Heart right ventricle (tissue), 16 donors: ENCODE results near the gene HPN. TPM values are rescaled to one million over a fixed set of nuclear protein-coding genes. Genes with fewer than 3 reads are reported as not detected.
A peak's percentile ranks its signal among the peaks of the same experiment; 100 is the strongest.

ENCODE experiments used
- ATAC-seq, 8 donors: fragments of 200-7000 bp; cut with Tn5 transposase; one replicate each; pipeline ENCODE4 v1.9.1; 2020; ENCODE audit warnings: mild to moderate bottlenecking in 8 of 8, moderate library complexity in 8 of 8, moderate number of reproducible peaks in 1 of 8
- DNase-seq, 2 donors: peaks; one replicate each; pipeline ENCODE4 v3.0.0-alpha.2; 2020
- H3K27ac ChIP-seq, 10 donors: fragments of 200-600 bp; sonication (generic) in 2 of 10; one replicate each; pipeline versions ENCODE4 v1.5.0 to v1.8.0; 2020 to 2022; ENCODE audit warnings: mild to moderate bottlenecking in 3 of 10
- H3K27me3 ChIP-seq, 7 donors: fragments of 200-600 bp; one replicate each; pipeline ENCODE4 v1.8.0; 2021 to 2022; ENCODE audit warnings: mild to moderate bottlenecking in 2 of 7
- H3K36me3 ChIP-seq, 9 donors: fragments of 200-600 bp; sonication (generic) in 1 of 9; one replicate each; pipeline versions ENCODE4 v1.5.0 to v1.8.0; 2020 to 2022; ENCODE audit warnings: mild to moderate bottlenecking in 2 of 9
- H3K4me1 ChIP-seq, 9 donors: fragments of 200-600 bp; sonication (generic) in 1 of 9; one replicate each; pipeline versions ENCODE4 v1.5.0 to v1.8.0; 2020 to 2022; ENCODE audit warnings: mild to moderate bottlenecking in 4 of 9
- H3K4me3 ChIP-seq, 10 donors: fragments of 200-600 bp; sonication (generic) in 2 of 10; one replicate each; pipeline versions ENCODE4 v1.5.0 to v1.8.0; 2020 to 2022; ENCODE audit warnings: mild to moderate bottlenecking in 7 of 10, moderate library complexity in 2 of 10
- H3K9me3 ChIP-seq, 11 donors: fragments of 200-600 bp in 10 of 11; sonication (generic) in 2 of 11; one replicate each; pipeline versions ENCODE4 v1.5.0 to v1.8.0; 2013 to 2022; ENCODE audit warnings: mild to moderate bottlenecking in 2 of 11, control low read depth in 1 of 11, moderate library complexity in 1 of 11
- WGBS, 2 donors: extraction: QIAGEN DNeasy Blood & Tissue Kit; methylation state at CpG; one replicate each; pipeline ENCODE4 v1.1.7; 2013; ENCODE audit warnings: inconsistent platforms in 1 of 2; 5-methylcytosine and 5-hydroxymethylcytosine counted together
- intact Hi-C, 10 donors: fragments of 100-400 bp; cut with DNase I; formaldehyde crosslinking; loops; one replicate each; pipeline versions ENCODE4 v1.11.1 to v1.14.2; 2022
- polyA plus RNA-seq, 2 donors: library from polyadenylated mRNA; stranded (reverse); fragments of 200-250 nt; gene quantifications; one replicate each; pipeline ENCODE4 v1.2.3, GENCODE V29; 2013
- total RNA-seq, 10 donors: library from RNA; stranded (reverse); fragmentation: NEBNext Ultra II Directional in 3 of 10; extraction: Animal tissue kit (Norgen Biotek cat#: 25700) in 3 of 10; gene quantifications; one replicate each; pipeline versions ENCODE4 v1.2.1 to v1.2.4, GENCODE V29; 2021 to 2023
- TF ChIP-seq, protein P1 (sequence below), 9 donors: fragments of 200-600 bp; sonication (generic) in 2 of 9; IDR thresholded peaks; one replicate each; pipeline versions ENCODE4 v1.5.0 to v1.8.0; 2021 to 2022; ENCODE audit warnings: antibody characterized with exemption in 9 of 9, mild to moderate bottlenecking in 5 of 9, moderate library complexity in 1 of 9
- donor health status: Arrhythmogenic right ventricular cardiomyopathy.
- donor health status: ischemic (EF 13 %, LVEDD 7.1; RV severe dilation, severe dysfunction).
- donor health status: healthy with polysubstance abuse.
- donor health status: DM: no; HTN: yes; CAD: no.
- donor health status: DM: no; HTN: no; CAD: no.
- donor health status: ischemic (EF 25% LVEDD 6.9; RV normal size, moderate dysfunction).
- donor health status: ischemic (EF 25% LVEDD 5.7; RV mildly dilated, moderate dysfunction).
- donor health status: healthy.
- donor health status: DM: yes; HTN: yes; CAD: no.
- donor health status: Ischemic cardiomyopathy.
- donor health status: ischemic (EF 35%, LVEDD 5.7; RV mildly dilated, moderate dysfunction).
- donor health status: nonischemic (EF 11% LVEDD 7.7; RV severe dilation, severe dysfunction).
- donor health status: DM: yes; HTN: yes; CAD: no.
- donor health status: PGD.
- donor health status: ischemic (EF 29% LVEDD 5.4; RV normal size, mild dysfunction).
- donor health status: nonischemic (EF 23%, LVEDD 6.1; RV moderate dilation, normal function).

HPN gene
- total and polyA plus RNA-seq, 12 donors: 1.4 to 13.1 (median 4.0) TPM

- WGBS, 2 donors: 69 to 70% methylated on average over 10 of the region's 10 CpGs
- TF ChIP-seq, protein P1, sequence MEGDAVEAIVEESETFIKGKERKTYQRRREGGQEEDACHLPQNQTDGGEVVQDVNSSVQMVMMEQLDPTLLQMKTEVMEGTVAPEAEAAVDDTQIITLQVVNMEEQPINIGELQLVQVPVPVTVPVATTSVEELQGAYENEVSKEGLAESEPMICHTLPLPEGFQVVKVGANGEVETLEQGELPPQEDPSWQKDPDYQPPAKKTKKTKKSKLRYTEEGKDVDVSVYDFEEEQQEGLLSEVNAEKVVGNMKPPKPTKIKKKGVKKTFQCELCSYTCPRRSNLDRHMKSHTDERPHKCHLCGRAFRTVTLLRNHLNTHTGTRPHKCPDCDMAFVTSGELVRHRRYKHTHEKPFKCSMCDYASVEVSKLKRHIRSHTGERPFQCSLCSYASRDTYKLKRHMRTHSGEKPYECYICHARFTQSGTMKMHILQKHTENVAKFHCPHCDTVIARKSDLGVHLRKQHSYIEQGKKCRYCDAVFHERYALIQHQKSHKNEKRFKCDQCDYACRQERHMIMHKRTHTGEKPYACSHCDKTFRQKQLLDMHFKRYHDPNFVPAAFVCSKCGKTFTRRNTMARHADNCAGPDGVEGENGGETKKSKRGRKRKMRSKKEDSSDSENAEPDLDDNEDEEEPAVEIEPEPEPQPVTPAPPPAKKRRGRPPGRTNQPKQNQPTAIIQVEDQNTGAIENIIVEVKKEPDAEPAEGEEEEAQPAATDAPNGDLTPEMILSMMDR (IDR thresholded peaks at IDR 0.05): no peak
- DNase-seq (no peak), ATAC-seq (peak in 1 of 8 donors; percentile 20)
- Histone ChIP-seq H3K4me1 (no peaks in the 10 kb centered on the region), H3K36me3 (no peaks in the 10 kb centered on the region), H3K9me3 (peaks cover 0 to 11% (median 6%) of the 10 kb centered on the region in 11 donors), H3K27me3 (peaks cover 0 to 7% (median 0%) of the 10 kb centered on the region in 7 donors), H3K27ac (no peak overlapping the region), H3K4me3 (no peak overlapping the region)
- intact Hi-C loops: no loop called here
Measured at GRCh38 chr19:35073516-35073915, 32.0 kb downstream of the HPN start.

DNA sequence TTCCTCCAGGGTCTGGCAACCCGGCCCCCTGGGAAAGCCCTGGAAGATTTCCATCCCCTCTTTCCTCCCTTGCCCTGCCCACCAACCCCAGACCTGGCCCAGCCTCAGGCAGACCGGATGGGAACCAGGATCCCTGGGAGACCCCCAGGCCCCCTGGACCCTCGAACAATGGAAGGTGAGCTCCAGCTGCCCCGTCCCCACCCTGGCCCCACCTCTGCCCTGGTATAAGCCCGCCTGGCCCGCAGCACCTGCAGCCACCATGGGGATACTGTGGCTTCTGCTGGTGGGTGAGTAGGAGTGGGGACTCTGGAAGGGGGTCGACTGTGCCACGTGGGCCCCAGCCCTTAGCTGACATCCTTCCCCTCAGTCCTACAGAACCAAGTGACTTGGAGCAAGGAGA lies 32.4 kb downstream of the HPN start:
- intact Hi-C loops: no loop called here
- DNase-seq: no peak
- TF ChIP-seq, protein P1 (IDR thresholded peaks at IDR 0.05): no peak

GRCh38 chr19:35074426-35075201 lies 33.1 kb downstream of the HPN start:
- Histone ChIP-seq H3K4me3 (no peak overlapping the region), H3K27me3 (peaks cover 0 to 1% (median 0%) of the 10 kb centered on the region in 7 donors), H3K4me1 (no peaks in the 10 kb centered on the region), H3K27ac (no peak overlapping the region), H3K9me3 (peaks cover 0 to 11% (median 6%) of the 10 kb centered on the region in 11 donors), H3K36me3 (no peaks in the 10 kb centered on the region)
- no peak for DNase-seq
- ATAC-seq: no peak
- intact Hi-C loops: no loop called here
- WGBS, 2 donors: 85 to 89% methylated on average over 21 of the region's 21 CpGs
- TF ChIP-seq, protein P1 (IDR thresholded peaks at IDR 0.05): no peak

More for the DNA sequence above, 32.4 kb downstream of the HPN start:
- no peak overlapping the region for H3K4me3 ChIP-seq
- H3K36me3 ChIP-seq: no peaks in the 10 kb centered on the region
- no peak overlapping the region for H3K27ac ChIP-seq
- WGBS, 2 donors: 73 to 79% methylated on average over 8 of the region's 8 CpGs
- peaks cover 0 to 7% (median 0%) of the 10 kb centered on the region in 7 donors for H3K27me3 ChIP-seq
- peak in 1 of 8 donors; percentile 29 for ATAC-seq
- no peaks in the 10 kb centered on the region for H3K4me1 ChIP-seq
- peaks cover 0 to 11% (median 6%) of the 10 kb centered on the region in 11 donors for H3K9me3 ChIP-seq

DNA sequence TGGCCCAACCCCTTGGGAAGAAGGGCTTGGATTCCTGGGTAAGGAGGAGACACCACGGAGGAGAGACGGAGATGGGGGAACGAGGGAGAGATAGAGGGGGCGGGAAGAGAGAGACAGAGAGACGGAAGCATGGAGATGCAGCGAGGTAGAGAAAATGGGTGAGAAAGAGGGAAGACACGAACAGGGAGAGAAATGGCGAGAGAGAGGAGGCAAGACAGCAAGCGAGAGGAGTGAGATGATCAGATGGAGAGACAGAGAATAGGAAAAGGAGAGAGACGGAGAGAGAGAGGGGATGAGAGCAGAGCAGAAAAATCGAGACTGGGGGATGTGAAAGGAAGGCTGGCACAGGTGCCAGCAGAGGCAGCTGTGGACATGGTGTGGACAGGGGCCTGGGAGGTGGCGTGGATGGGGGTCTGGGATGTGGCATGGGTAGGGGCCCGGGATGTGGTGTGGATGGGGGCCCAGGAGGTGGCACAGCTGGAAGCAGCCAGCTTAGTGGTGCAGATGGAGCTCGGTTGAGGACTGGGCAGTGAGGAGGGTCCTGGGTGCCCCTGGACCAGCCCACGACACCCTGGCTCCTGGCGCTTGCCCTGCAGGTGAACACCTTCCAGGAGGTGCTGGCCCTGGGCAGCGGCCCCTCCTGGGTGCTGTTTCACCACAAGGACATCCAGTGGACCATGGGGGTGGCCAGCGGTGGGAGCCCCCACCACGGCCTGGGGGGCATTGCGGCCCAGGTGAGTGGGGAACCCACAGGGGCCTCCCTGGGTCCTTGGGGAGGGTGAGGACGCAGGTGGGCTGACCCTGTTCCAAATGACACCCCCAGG lies 33.9 kb downstream of the HPN start:
- intact Hi-C loops: no loop called here
- no peak for ATAC-seq
- no peak for DNase-seq
- WGBS, 2 donors: 85 to 90% methylated on average over 20 to 21 of the region's 21 CpGs
- no peaks in the 10 kb centered on the region for H3K27me3 ChIP-seq
- peaks cover 0 to 7% (median 4%) of the 10 kb centered on the region in 11 donors for H3K9me3 ChIP-seq
- no peak overlapping the region for H3K27ac ChIP-seq
- no peaks in the 10 kb centered on the region for H3K4me1 ChIP-seq
- TF ChIP-seq, protein P1 (IDR thresholded peaks at IDR 0.05): no peak
- H3K4me3 ChIP-seq: no peak overlapping the region
- no peaks in the 10 kb centered on the region for H3K36me3 ChIP-seq
